NB4 (cell line): Measurements from ENCODE around the gene MYH15.
A peak's percentile ranks its signal among the peaks of the same experiment; 100 is the strongest.

Experiments
- DNase-seq: peaks from one replicate; pipeline ENCODE4 v3.0.0; 2010; ENCODE audit warnings: low read depth
- H3K4me3 ChIP-seq: one replicate; pipeline ENCODE4 v1.5.1; 2011; ENCODE audit warnings: mild to moderate bottlenecking, low read depth, low read length, moderate library complexity
- MYC ChIP-seq: IDR thresholded peaks from 2 replicates; pipeline ENCODE4 v1.6.1; 2011; ENCODE audit warnings: low read depth, low read length
- POLR2A ChIP-seq: IDR thresholded peaks from 2 replicates; pipeline ENCODE4 v1.6.1; 2011; ENCODE audit warnings: mild to moderate bottlenecking; ENCODE audit not compliant: insufficient read length; ENCODE audit errors: extremely low read depth
- TF ChIP-seq, protein P1 (sequence below): IDR thresholded peaks from one replicate; pipeline ENCODE4 v1.5.1; 2012; ENCODE audit warnings: low read depth, low read length
- TF ChIP-seq, protein P2 (sequence below): IDR thresholded peaks from 2 replicates; pipeline ENCODE4 v1.6.1; 2011; ENCODE audit warnings: low read depth, low read length

MYH15 gene

DNA sequence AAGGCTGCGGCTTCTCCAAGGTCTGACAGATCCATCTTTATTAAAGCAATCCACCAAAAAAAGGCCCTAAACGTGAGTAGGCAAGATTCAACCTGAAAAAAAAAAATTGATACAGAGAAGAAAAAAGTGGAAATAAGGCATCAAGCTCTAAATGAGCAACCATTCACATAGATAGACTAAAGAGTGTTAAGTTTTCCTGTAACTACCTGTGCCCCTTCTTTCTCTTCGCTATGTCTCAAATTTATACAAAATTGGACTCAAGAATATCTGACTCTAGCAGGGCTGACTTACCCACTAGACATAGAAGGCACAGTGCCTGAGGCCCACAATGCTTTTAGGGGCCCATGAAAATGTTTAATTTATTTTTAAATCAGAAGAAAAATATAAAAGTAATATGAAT, at the start of gene MYH15:
MYH15 (minus strand) TSS at position 101 of the 400 bp plus-strand sequence; CDS start at position 35, 66 bp downstream.
- H3K4me3 ChIP-seq = no peak within 1 kb of the TSS
- no peak for DNase-seq
- no peak for TF ChIP-seq POLR2A
- TF ChIP-seq, protein P1, sequence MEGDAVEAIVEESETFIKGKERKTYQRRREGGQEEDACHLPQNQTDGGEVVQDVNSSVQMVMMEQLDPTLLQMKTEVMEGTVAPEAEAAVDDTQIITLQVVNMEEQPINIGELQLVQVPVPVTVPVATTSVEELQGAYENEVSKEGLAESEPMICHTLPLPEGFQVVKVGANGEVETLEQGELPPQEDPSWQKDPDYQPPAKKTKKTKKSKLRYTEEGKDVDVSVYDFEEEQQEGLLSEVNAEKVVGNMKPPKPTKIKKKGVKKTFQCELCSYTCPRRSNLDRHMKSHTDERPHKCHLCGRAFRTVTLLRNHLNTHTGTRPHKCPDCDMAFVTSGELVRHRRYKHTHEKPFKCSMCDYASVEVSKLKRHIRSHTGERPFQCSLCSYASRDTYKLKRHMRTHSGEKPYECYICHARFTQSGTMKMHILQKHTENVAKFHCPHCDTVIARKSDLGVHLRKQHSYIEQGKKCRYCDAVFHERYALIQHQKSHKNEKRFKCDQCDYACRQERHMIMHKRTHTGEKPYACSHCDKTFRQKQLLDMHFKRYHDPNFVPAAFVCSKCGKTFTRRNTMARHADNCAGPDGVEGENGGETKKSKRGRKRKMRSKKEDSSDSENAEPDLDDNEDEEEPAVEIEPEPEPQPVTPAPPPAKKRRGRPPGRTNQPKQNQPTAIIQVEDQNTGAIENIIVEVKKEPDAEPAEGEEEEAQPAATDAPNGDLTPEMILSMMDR = no peak
- TF ChIP-seq MYC = no peak
- TF ChIP-seq, protein P2, sequence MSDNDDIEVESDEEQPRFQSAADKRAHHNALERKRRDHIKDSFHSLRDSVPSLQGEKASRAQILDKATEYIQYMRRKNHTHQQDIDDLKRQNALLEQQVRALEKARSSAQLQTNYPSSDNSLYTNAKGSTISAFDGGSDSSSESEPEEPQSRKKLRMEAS = no peak

DNA sequence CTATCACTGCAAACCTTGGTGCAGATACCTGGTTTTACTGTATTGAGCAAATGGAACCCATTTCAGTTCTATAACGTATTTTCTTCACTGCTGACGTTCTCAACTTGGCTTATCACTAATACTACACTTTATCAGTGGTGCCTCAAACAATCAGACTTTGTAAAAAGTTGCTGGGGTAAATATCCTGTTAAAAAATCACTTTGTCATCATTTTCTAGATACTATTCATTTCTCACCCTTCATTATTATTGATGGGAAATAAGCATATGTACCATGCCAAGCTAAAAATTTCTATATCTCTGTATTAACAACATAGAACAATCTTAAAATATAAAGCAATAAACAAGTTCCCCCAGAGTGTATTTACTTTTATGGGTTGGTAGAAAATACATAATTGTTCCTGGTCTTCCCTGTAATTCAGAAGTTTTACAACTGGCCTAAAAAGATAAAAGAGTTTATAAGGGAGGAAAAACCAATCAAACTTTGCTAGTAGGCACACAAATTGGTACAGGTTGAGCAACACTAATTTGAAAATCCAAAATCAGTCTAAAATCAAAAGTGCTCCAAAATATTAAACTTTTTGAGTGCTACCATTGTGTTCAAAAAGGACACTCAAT, 45.7 kb upstream of the MYH15 start:
- TF ChIP-seq, protein P1 = no peak
- TF ChIP-seq, protein P2 = no peak
- TF ChIP-seq MYC = no peak
- DNase-seq = no peak
- no peak overlapping the region for H3K4me3 ChIP-seq

DNA sequence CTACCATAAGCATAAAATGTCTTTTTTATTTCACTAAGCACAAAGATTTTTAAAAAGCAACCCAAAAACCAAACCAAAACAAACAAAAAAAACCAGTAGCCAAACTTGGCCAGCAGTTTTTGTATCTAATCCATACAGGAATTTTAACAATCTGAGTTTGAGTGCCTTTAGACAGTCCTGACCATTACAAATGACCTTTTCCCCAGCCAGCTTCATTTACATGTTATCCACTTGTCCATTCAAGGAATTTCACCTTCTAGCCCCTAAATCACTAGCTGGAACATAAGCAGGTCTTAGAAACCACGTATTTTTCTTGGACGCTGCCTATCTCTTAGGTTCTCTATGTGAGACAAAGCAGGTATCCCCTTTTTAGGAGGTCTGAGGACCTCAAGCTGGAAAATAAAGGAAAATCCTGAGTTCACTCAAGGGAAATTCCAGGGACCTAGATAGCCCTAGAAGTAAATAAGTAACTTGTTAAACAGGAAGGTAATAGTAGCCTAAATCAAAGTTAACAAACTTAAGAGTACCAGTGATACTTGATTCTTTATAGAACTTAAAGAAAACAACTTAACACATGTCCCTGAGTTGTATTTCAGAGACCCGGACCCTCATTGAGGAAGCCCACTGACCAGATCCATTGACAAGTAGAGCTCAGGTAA, 44.6 kb upstream of the MYH15 start:
- TF ChIP-seq MYC (no peak), POLR2A (no peak)
- TF ChIP-seq, protein P1 = no peak
- TF ChIP-seq, protein P2 = no peak
- no peak for DNase-seq
- H3K4me3 ChIP-seq = no peak overlapping the region

DNA sequence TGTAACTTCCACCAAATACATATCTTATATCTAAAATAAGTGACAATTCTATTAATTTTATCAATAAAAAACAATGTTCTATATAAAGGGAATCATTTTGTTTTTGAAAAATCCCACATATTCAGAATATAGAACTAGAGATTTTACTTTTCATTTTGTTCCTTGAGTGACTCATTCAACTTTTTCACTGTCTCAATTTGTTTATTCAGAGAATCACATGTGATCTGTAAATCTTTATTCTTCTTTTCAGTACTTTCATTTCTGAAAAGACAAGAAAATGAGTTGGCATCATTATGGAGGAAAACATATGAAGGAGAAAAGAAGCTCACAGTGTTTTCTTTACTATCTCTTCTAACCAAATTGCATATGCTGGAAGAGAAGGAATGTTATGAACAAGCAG, 43.8 kb upstream of the MYH15 start:
- no peak for DNase-seq
- H3K4me3 ChIP-seq = no peak overlapping the region
- TF ChIP-seq, protein P1 = no peak
- TF ChIP-seq POLR2A (no peak), MYC (no peak)
- TF ChIP-seq, protein P2 = no peak

DNA sequence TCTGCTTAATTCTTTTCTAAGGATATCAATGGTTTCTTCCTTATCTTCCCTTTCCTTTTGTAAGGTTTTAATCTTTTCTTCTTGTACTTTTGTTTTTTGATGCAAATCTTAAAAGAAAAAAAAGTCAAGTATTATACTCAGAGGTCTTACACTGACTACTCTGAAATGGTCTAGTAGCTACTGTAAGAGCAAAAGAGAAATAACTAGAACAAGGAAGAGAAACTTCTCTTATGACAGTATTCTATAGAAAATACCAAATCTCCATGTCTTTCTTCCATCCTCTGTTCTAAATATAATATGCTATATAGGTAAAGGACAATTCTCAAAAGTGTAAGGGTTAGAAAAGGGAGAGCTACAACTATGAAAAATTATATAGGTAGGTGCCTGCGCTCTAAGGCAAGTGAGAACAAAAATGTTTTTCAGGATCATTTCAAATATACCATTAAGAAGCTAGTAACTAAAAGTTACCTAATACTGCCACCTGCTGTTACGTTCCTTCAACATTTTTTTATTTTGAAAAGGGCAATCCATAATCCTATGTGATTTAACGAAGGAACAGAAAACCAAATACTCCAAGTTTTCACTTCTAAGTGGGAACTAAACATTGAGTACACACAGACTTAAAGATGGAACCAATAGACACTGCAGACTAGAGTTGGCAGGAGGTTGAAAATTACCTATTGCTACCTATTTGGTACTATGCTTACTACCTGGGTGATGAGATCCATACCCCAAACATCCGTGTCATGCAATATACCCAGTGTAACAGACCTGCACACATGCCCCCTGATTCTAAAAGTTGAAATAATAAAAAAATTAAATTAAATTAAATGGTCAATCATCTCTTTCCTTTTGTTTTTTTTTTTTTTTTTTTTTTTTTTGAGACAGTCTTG, 42.1 kb upstream of the MYH15 start:
- peak; percentile 48 for DNase-seq
- H3K4me3 ChIP-seq = no peak overlapping the region
- TF ChIP-seq, protein P1 = peak; percentile 19
- TF ChIP-seq, protein P2 = no peak
